ENCODE measurements around the gene SCO1.

GRCh38 chr17:10640475-10640874 is 56.9 kb downstream of the SCO1 start:
- TF ChIP-seq CTCF (IDR thresholded peaks at IDR 0.05; ENCODE audit: borderline replicate concordance, extremely low read depth, low read length, poor library complexity, severe bottlenecking) = no peak
- TF ChIP-seq EZH2 (IDR thresholded peaks at IDR 0.05; ENCODE audit: borderline replicate concordance, low read depth, low read length, severe bottlenecking) = no peak

All from DND-41 (cell line).